ENCODE results near the gene BZW2. TPM values are rescaled to one million over a fixed set of nuclear protein-coding genes. Genes with fewer than 3 reads are reported as not detected.
"Not testable (repeated sequence)": the region's sequence is repeated elsewhere in the genome, so short reads cannot be mapped to it uniquely, and the experiment has no call there.

BZW2 gene
- total RNA-seq, 4 donors from 2014 or later: 16.1 to 135 (median 70.9) TPM

DNA sequence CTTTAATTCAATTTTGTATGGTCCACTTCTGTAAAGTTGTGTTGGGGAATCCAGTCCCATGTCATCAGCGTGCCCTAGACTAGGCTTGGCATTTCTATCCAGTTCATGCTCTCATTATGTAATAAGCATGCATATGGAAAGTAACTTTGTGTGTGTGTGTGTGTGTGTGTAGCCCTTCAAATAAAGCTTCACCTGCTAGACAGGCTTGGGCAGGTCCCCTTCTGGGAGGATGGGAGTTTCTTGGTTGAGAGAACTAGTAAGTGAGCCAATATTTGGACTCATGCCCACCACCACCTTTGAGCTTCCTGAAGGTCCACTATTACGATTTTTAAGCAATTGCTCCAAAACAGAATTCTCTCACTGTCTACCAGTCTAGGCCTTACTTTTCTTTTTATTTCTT is 6.9 kb downstream of the BZW2 start:
- DNase-seq: no peak
- in situ Hi-C loops (cut with MboI; ENCODE audit: low pct_ligation_motif_present in 1 of 4, low pct_unique_long_range_greater_than_20kb in 1 of 4, low sequenced_read_pairs in 3 of 4) (no loop called here), intact Hi-C loops (cut with DNase I; ENCODE audit: low total_unique reads) (no loop called here)
- Histone ChIP-seq H3K27ac (no peak overlapping the region), H3K36me3 (no peaks in the 10 kb centered on the region), H3K9me3 (no peaks in the 10 kb centered on the region), H3K4me1 (peaks cover 0 to 38% (median 16%) of the 10 kb centered on the region in 4 donors), H3K4me3 (no peak overlapping the region), H3K27me3 (no peaks in the 10 kb centered on the region)
- TF ChIP-seq EP300 (IDR thresholded peaks at IDR 0.05; ENCODE audit: low read depth): no peak
- 57 to 100% methylated on average over 1 to 2 of the region's 2 CpGs for WGBS, 2 donors (ENCODE audit: low coverage in 1 of 2)

DNA sequence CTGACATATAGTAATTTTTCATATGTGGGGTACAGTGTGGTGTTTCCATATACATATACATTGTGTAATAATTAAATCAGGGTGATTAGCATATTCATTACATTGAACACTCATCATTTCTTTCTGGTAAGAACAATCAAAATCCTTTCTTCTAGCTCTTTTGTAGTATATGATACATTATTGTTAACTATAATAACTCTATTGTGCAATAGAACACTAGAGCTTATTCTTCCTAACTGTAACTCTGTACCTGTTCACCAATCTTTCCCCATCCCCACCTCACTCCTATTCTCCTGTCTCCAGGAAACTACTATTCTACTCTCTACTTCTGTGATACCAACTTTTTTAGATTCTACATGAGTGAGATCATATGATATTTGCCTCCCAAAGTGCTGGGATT is 9.4 kb downstream of the BZW2 start:
- in situ Hi-C loops (cut with MboI; ENCODE audit: low pct_ligation_motif_present in 1 of 4, low pct_unique_long_range_greater_than_20kb in 1 of 4, low sequenced_read_pairs in 3 of 4): no loop called here
- TF ChIP-seq POLR2A (IDR thresholded peaks at IDR 0.05) (no peak), EP300 (IDR thresholded peaks at IDR 0.05; ENCODE audit: low read depth) (no peak), POLR2AphosphoS5 (IDR thresholded peaks at IDR 0.05) (no peak)
- TF ChIP-seq, protein P1, sequence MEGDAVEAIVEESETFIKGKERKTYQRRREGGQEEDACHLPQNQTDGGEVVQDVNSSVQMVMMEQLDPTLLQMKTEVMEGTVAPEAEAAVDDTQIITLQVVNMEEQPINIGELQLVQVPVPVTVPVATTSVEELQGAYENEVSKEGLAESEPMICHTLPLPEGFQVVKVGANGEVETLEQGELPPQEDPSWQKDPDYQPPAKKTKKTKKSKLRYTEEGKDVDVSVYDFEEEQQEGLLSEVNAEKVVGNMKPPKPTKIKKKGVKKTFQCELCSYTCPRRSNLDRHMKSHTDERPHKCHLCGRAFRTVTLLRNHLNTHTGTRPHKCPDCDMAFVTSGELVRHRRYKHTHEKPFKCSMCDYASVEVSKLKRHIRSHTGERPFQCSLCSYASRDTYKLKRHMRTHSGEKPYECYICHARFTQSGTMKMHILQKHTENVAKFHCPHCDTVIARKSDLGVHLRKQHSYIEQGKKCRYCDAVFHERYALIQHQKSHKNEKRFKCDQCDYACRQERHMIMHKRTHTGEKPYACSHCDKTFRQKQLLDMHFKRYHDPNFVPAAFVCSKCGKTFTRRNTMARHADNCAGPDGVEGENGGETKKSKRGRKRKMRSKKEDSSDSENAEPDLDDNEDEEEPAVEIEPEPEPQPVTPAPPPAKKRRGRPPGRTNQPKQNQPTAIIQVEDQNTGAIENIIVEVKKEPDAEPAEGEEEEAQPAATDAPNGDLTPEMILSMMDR (IDR thresholded peaks at IDR 0.05): no peak
- H3K27ac ChIP-seq: no peak overlapping the region
- H3K36me3 ChIP-seq: no peaks in the 10 kb centered on the region
- no peak for DNase-seq
- H3K4me3 ChIP-seq: no peak overlapping the region
- no peaks in the 10 kb centered on the region for H3K27me3 ChIP-seq
- peaks cover 0 to 28% (median 8%) of the 10 kb centered on the region in 4 donors for H3K4me1 ChIP-seq
- no peaks in the 10 kb centered on the region for H3K9me3 ChIP-seq
- intact Hi-C loops (cut with DNase I; ENCODE audit: low total_unique reads): no loop called here

DNA sequence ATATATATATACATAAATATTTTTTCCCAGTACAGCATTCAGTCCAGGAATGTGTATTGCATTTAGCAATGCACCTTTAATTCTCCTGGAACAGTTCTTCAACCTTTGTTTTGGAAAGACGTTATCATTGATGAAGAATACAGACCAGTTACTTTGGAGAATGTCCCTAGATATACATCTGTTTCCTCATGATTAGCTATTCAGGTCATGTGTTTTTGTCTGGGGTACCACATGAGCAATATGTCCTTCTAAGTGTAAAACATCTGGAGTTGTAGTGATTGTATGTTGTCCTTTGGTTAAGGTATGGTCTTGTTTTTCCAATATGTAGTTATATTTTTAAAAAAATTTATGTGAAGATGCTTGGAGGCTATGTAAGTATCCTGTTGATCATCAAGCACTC is 10.2 kb downstream of the BZW2 start:
- intact Hi-C loops (cut with DNase I; ENCODE audit: low total_unique reads) (no loop called here), in situ Hi-C loops (cut with MboI; ENCODE audit: low pct_ligation_motif_present in 1 of 4, low pct_unique_long_range_greater_than_20kb in 1 of 4, low sequenced_read_pairs in 3 of 4) (no loop called here)
- no peaks in the 10 kb centered on the region for H3K27me3 ChIP-seq
- DNase-seq: no peak
- H3K9me3 ChIP-seq: no peaks in the 10 kb centered on the region
- WGBS, 2 donors (ENCODE audit: low coverage in 1 of 2): 89 to 100% methylated on average over 1 of the region's 1 CpG
- H3K36me3 ChIP-seq: no peaks in the 10 kb centered on the region
- H3K27ac ChIP-seq: no peak overlapping the region
- no peak overlapping the region for H3K4me3 ChIP-seq
- peaks cover 1 to 30% (median 14%) of the 10 kb centered on the region in 4 donors for H3K4me1 ChIP-seq
- TF ChIP-seq, protein P1 (IDR thresholded peaks at IDR 0.05): no peak
- TF ChIP-seq POLR2AphosphoS5 (IDR thresholded peaks at IDR 0.05) (no peak), EP300 (IDR thresholded peaks at IDR 0.05; ENCODE audit: low read depth) (no peak), POLR2A (IDR thresholded peaks at IDR 0.05) (no peak)

DNA sequence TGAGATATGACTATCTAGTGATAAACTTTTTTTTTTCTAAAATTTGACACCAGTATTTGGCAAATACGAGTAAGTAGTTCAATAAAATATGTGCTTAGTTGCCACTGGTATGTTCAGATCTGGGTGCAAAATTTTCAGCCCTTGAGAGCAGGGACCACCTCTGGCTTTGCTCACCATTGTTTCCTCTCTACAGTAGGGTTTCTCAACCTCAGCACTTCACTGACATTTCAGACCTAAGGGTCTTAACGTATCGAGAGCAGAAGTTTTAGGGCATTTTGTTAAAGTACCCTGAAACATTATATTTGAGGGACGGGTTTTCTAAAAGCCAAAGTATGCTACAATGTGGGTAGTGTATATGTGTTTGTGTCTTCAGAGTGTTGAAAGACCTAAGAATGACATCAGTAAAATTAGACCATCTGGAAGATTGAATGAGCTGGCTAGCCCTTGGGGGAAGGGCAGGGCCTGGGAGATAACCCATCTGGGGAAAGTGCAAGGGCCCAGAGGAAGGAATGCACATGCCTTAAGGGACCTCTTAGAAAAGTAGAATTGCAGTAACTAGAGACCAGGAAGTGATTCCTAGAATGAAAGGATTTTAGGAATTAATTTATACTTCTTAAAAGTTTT is 11.8 kb downstream of the BZW2 start:
- Histone ChIP-seq H3K27ac (peak overlapping the region in 1 of 4 donors; percentile 22), H3K36me3 (no peaks in the 10 kb centered on the region), H3K4me1 (peaks cover 9 to 32% (median 24%) of the 10 kb centered on the region in 4 donors), H3K4me3 (no peak overlapping the region), H3K27me3 (no peaks in the 10 kb centered on the region), H3K9me3 (no peaks in the 10 kb centered on the region)
- peak; percentile 21 for DNase-seq
- no peak for TF ChIP-seq POLR2A (IDR thresholded peaks at IDR 0.05)
- TF ChIP-seq POLR2AphosphoS5 (IDR thresholded peaks at IDR 0.05): peak in 1 of 3 donors; percentile 23
- intact Hi-C loops (cut with DNase I; ENCODE audit: low total_unique reads) (no loop called here), in situ Hi-C loops (cut with MboI; ENCODE audit: low pct_ligation_motif_present in 1 of 4, low pct_unique_long_range_greater_than_20kb in 1 of 4, low sequenced_read_pairs in 3 of 4) (no loop called here)
- WGBS, 2 donors (ENCODE audit: low coverage in 1 of 2): 79 to 87% methylated on average over 4 of the region's 4 CpGs

DNA sequence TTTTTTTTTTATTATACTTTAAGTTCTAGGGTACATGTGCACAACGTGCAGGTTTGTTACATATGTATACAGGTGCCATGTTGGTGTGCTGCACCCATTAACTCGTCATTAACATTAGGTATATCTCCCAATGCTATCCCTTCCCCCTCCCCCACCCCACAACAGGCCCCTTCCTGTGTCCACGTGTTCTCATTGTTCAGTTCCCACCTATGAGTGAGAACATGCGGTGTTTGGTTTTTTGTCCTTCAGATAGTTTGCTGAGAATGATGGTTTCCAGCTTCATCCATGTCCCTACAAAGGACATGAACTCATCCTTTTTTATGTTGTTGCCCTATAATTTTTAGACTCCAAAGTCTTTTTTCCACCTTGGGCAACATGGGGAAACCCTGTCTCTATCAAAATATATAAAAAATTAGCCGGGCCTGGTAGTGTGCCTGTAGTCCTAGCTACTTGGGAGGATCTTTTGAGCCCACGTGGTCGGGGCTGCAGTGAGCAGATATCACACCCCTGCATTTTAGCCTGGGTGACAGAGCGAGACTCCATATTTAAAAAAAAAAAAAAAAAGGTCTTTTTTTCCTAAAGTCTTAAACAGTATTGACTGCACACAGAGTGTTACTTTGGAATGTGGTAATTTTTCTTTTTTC is 14.0 kb downstream of the BZW2 start:
- H3K36me3 ChIP-seq; H3K4me3 ChIP-seq; DNase-seq; H3K9me3 ChIP-seq; H3K27me3 ChIP-seq; in situ Hi-C loops (cut with MboI; ENCODE audit: low pct_ligation_motif_present in 1 of 4, low pct_unique_long_range_greater_than_20kb in 1 of 4, low sequenced_read_pairs in 3 of 4): not testable (repeated sequence)
- 87 to 94% methylated on average over 4 to 8 of the region's 8 CpGs for WGBS, 2 donors (ENCODE audit: low coverage in 1 of 2)
- intact Hi-C loops (cut with DNase I; ENCODE audit: low total_unique reads): loop anchor here (5.0 kb wide), 1 partner anchor 1393 kb away; no protein-coding TSS in a partner anchor
- H3K4me1 ChIP-seq: peaks cover 9 to 32% (median 24%) of the 10 kb centered on the region in 4 donors
- H3K27ac ChIP-seq: peak overlapping the region in 1 of 4 donors; percentile 3

All from transverse colon (tissue), 4 donors.